DOHH2 (cell line): Measurements from ENCODE around the gene ITGA3.
"Not testable (repeated sequence)": the region's sequence is repeated elsewhere in the genome, so short reads cannot be mapped to it uniquely, and the experiment has no call there.

Experiments used
- H3F3A ChIP-seq: fragments of 200-600 bp; sonication (generic), shearing (Covaris generic); 2 replicates; pipeline ENCODE4 v1.6.0; 2016; ENCODE audit warnings: antibody characterized with exemption, mild to moderate bottlenecking; ENCODE audit not compliant: control insufficient read depth, insufficient read depth
- H3K27ac ChIP-seq: fragments of 200-600 bp; sonication (generic); 2 replicates; pipeline ENCODE4 v1.5.1; 2014; ENCODE audit warnings: low read depth, mild to moderate bottlenecking, low read length, moderate library complexity
- H3K27me3 ChIP-seq: fragments of 200-600 bp; sonication (generic); 2 replicates; pipeline ENCODE4 v1.6.1; 2014; ENCODE audit warnings: mild to moderate bottlenecking, low read length, mixed read lengths; ENCODE audit not compliant: control insufficient read depth
- H3K36me3 ChIP-seq: fragments of 200-600 bp; sonication (generic); 2 replicates; pipeline ENCODE4 v1.6.1; 2014; ENCODE audit warnings: mild to moderate bottlenecking, low read length, moderate library complexity, mixed read lengths; ENCODE audit not compliant: control insufficient read depth
- H3K4me1 ChIP-seq: fragments of 200-600 bp; sonication (generic); 2 replicates; pipeline ENCODE4 v1.6.1; 2014; ENCODE audit warnings: mild to moderate bottlenecking, low read length, mixed read lengths; ENCODE audit not compliant: control insufficient read depth
- H3K4me2 ChIP-seq: fragments of 200-600 bp; sonication (generic); 2 replicates; pipeline ENCODE4 v1.6.0; 2014; ENCODE audit warnings: mild to moderate bottlenecking, low read length, moderate library complexity
- H3K4me3 ChIP-seq: fragments of 200-600 bp; sonication (generic); 2 replicates; pipeline ENCODE4 v1.5.1; 2014; ENCODE audit warnings: mild to moderate bottlenecking, low read length, mixed read lengths
- H3K79me2 ChIP-seq: fragments of 200-600 bp; sonication (generic); 2 replicates; pipeline ENCODE4 v1.6.1; 2014; ENCODE audit warnings: mild to moderate bottlenecking, low read length, mixed read lengths; ENCODE audit not compliant: control insufficient read depth
- H3K9me2 ChIP-seq: fragments of 200-600 bp; sonication (generic); replicated peaks from 2 replicates; pipeline ENCODE4 v1.6.1; 2014; ENCODE audit warnings: mild to moderate bottlenecking, low read length, mixed read lengths; ENCODE audit not compliant: control insufficient read depth
- H3K9me3 ChIP-seq: fragments of 200-600 bp; sonication (generic); 2 replicates; pipeline ENCODE4 v1.6.1; 2014; ENCODE audit warnings: antibody characterized with exemption, low read length, mixed read lengths; ENCODE audit not compliant: control insufficient read depth, insufficient read depth
- H4K20me1 ChIP-seq: fragments of 200-600 bp; sonication (generic); 2 replicates; pipeline ENCODE4 v1.6.0; 2014; ENCODE audit warnings: low read depth, mild to moderate bottlenecking, antibody characterized with exemption, low read length, moderate library complexity; ENCODE audit not compliant: control insufficient read depth, insufficient read depth
- EZH2phosphoT487 ChIP-seq: fragments of 200-600 bp; sonication (generic); IDR thresholded peaks from 2 replicates; pipeline ENCODE4 v1.6.1; 2017; ENCODE audit warnings: borderline replicate concordance, mild to moderate bottlenecking, antibody characterized with exemption, low read length, moderate library complexity, mixed read lengths
- TF ChIP-seq, protein P1 (sequence below): fragments of 200-600 bp; sonication (generic); IDR thresholded peaks from one replicate; pipeline ENCODE4 v1.5.1; 2014; ENCODE audit warnings: antibody characterized with exemption, mild to moderate bottlenecking, low read depth, low read length; ENCODE audit not compliant: poor library complexity, severe bottlenecking

The ITGA3 gene

DNA sequence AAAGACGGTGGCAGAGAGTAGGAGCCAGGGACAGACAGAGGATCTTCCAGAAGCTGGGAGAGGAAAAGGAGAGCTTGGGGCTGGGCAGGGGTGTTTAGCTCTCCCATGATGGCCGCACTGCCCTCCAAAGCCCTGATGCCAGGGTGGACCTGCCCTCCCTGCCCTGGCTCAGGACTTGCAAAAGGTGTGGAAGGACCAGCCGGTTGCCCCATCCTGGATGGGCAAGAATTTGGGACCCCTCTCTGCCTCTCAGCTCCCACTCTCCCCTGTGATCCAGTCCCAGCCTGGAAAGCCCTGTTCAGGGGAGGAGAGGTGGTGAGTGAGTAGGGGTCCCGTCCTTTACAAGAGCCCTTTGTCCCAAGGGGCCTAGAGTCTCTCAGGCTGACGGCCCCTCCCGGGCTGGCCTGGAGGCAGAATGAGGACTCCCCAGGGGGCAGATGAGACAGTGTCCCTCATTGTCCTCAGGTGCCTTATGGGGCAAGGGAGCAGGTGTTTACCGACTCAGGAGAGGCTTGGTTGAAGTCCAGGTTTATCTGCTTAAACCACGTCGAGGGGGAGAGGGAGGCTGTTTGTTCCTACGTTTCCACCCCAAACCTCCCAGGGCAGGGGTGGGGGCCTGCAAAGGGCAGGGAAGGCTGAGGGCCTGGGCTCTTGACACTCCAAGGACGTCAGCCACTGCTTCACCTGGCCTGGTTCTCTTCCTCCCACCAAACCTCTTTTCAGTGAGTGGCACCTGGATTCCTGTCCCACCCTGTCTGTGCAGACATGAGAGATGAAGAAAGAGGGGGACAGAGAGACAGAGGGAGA, 19.3 kb upstream of the ITGA3 start:
- Histone ChIP-seq H3K4me3 (no peak overlapping the region), H3K27me3 (peaks cover 19% of the 10 kb centered on the region), H3K4me2 (no peak overlapping the region), H3K27ac (no peak overlapping the region), H3K9me2 (no peaks in the 10 kb centered on the region), H3K36me3 (no peaks in the 10 kb centered on the region), H3F3A (no peaks in the 10 kb centered on the region), H3K4me1 (no peaks in the 10 kb centered on the region), H3K79me2 (no peaks in the 10 kb centered on the region), H3K9me3 (no peaks in the 10 kb centered on the region), H4K20me1 (no peaks in the 10 kb centered on the region)
- TF ChIP-seq EZH2phosphoT487 = no peak
- TF ChIP-seq, protein P1, sequence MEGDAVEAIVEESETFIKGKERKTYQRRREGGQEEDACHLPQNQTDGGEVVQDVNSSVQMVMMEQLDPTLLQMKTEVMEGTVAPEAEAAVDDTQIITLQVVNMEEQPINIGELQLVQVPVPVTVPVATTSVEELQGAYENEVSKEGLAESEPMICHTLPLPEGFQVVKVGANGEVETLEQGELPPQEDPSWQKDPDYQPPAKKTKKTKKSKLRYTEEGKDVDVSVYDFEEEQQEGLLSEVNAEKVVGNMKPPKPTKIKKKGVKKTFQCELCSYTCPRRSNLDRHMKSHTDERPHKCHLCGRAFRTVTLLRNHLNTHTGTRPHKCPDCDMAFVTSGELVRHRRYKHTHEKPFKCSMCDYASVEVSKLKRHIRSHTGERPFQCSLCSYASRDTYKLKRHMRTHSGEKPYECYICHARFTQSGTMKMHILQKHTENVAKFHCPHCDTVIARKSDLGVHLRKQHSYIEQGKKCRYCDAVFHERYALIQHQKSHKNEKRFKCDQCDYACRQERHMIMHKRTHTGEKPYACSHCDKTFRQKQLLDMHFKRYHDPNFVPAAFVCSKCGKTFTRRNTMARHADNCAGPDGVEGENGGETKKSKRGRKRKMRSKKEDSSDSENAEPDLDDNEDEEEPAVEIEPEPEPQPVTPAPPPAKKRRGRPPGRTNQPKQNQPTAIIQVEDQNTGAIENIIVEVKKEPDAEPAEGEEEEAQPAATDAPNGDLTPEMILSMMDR = no peak

DNA sequence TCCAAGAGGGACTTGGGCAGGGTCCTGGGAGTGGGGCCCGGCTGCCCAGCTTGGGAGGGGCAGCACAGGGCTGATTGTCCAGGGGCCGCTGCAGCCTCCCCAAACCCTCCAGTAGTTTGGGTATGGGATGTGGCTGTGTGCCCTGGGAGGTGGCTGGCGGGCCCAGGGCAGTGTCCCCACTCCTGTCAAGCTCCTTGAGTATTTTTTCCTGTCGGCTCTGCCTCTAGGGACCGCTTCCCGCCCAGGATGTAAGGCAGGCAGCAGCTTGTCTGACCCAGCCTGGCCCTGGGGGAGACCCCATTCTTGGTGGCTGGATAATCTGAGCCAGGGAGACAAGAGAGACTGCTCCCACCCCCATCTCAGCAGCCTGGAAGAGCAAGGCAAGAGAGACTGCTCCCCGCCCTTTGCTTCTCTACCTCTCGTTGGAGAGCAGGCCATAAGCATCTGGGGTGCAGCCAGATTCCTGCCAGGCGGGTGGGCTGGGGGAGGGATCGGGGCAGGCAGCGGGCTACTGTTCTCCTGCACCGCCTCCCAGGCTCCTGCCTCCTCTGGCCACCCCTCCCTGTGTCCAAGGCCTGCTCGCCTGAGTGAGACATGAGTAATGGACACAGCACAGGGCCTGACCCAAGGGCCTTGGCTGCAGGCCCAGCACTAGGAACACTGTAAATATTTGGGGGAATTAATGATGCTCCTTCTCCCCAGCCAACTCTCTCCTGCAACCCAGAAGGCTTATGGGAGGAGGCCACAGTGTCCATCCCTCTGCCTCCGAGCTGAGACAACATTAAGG, 18.4 kb upstream of the ITGA3 start:
- Histone ChIP-seq H3K27me3 (peaks cover 19% of the 10 kb centered on the region), H3K4me2 (no peak overlapping the region), H3K79me2 (no peaks in the 10 kb centered on the region), H3K4me3 (no peak overlapping the region), H3K9me3 (no peaks in the 10 kb centered on the region), H3K9me2 (no peaks in the 10 kb centered on the region), H3F3A (no peaks in the 10 kb centered on the region), H3K27ac (no peak overlapping the region), H3K4me1 (no peaks in the 10 kb centered on the region), H3K36me3 (no peaks in the 10 kb centered on the region), H4K20me1 (no peaks in the 10 kb centered on the region)
- TF ChIP-seq, protein P1 = no peak
- no peak for TF ChIP-seq EZH2phosphoT487

DNA sequence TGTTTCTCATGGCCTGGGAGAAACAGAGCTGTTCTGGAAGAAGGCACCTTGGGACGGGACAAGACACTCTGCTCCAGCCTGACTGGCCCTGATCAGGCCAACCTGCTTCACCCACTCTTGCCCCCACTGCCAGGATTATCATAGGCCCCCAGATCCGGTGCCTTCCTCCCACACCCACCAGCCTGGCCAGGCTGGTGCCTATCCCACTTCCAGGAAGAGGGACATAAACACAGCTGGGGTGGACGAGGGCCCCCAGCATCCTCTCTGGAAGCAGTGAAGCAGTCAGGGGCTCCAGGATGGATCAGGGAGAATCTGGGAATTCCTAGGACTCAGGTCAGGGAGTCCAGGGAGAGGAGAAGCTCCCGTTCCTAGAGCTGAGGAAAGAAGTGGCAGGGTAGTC, 16.9 kb upstream of the ITGA3 start:
- Histone ChIP-seq H3K79me2 (no peaks in the 10 kb centered on the region), H3K9me3 (no peaks in the 10 kb centered on the region), H3K4me2 (no peak overlapping the region), H3K27ac (no peak overlapping the region), H3F3A (no peaks in the 10 kb centered on the region), H3K9me2 (no peaks in the 10 kb centered on the region), H3K36me3 (no peaks in the 10 kb centered on the region), H3K4me1 (no peaks in the 10 kb centered on the region), H3K4me3 (no peak overlapping the region), H4K20me1 (no peaks in the 10 kb centered on the region), H3K27me3 (peaks cover 15% of the 10 kb centered on the region; the same call in 1 of the 2 replicates)
- TF ChIP-seq, protein P1 = no peak
- TF ChIP-seq EZH2phosphoT487 = no peak

DNA sequence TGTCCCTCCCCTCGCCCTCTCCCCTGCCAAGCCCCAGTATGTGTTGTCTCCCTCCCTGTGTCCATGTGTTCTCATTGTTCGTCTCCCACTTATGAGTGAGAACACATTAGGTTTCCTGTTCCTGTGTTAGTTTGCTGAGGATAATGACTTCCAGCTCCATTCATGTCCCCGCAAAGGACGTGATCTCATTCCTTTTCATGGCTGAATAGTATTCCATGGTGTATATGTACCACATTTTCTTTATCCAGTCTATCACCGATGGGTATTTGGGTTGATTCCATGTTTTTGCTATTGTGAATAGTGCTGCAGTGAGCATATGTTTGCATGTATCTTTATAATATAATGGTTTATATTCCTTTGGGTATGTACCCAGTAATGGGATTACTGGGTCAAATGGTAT, 15.4 kb upstream of the ITGA3 start:
- not testable (repeated sequence) for H3K9me3 ChIP-seq, H3K79me2 ChIP-seq, H3K4me1 ChIP-seq, H3K27ac ChIP-seq, H4K20me1 ChIP-seq, H3K4me2 ChIP-seq, H3K9me2 ChIP-seq, H3F3A ChIP-seq, H3K27me3 ChIP-seq, H3K36me3 ChIP-seq, H3K4me3 ChIP-seq
